Gastrocnemius medialis (tissue), 4 donors: ENCODE results near the gene ENC1. TPM values are rescaled to one million over a fixed set of nuclear protein-coding genes. Genes with fewer than 3 reads are reported as not detected.

Experiments
- ATAC-seq, 2 donors: fragments of 150-250 bp; one replicate each; pipeline ENCODE4 v1.9.1; 2016
- DNase-seq, 2 donors: peaks; one replicate each; pipeline ENCODE4 v3.0.0-alpha.2; 2019
- H3K27ac ChIP-seq, 4 donors: fragments of 200-600 bp; sonication (generic); 1 replicate in 1 of 4; 2 replicates in 3 of 4; pipeline ENCODE4 v1.5.1; 2016 to 2018; ENCODE audit warnings: mild to moderate bottlenecking in 2 of 4, moderate library complexity in 1 of 4
- H3K27me3 ChIP-seq, 3 donors: fragments of 200-600 bp; sonication (generic) in 2 of 3; 1 replicate in 1 of 3; 2 replicates in 2 of 3; pipeline versions ENCODE4 v1.5.1 to v1.6.0; 2016 to 2019; ENCODE audit warnings: mild to moderate bottlenecking in 1 of 3, moderate library complexity in 1 of 3
- H3K36me3 ChIP-seq, 2 donors: fragments of 200-600 bp; sonication (generic) in 1 of 2; one replicate each; pipeline ENCODE4 v1.5.1; 2017 to 2018
- H3K4me1 ChIP-seq, 2 donors: fragments of 200-600 bp; sonication (generic) in 1 of 2; one replicate each; pipeline ENCODE4 v1.5.1; 2016 to 2017; ENCODE audit warnings: mild to moderate bottlenecking in 2 of 2
- H3K4me3 ChIP-seq, 4 donors: fragments of 200-600 bp; sonication (generic) in 3 of 4; 1 replicate in 1 of 4; 2 replicates in 3 of 4; pipeline ENCODE4 v1.5.1; 2016 to 2019; ENCODE audit warnings: mild to moderate bottlenecking in 2 of 4
- H3K9me3 ChIP-seq, 3 donors: fragments of 200-600 bp; sonication (generic) in 2 of 3; 1 replicate in 1 of 3; 2 replicates in 2 of 3; pipeline ENCODE4 v1.5.1; 2016 to 2019
- CTCF ChIP-seq, 5 experiments: fragments of 450-650 bp in 3 of 5; fragments of 200-600 bp in 2 of 5; sonication (generic) in 2 of 5; IDR thresholded peaks in 4 of 5; conservative IDR thresholded peaks in 1 of 5; 1 replicate in 4 of 5; 2 replicates in 1 of 5; pipeline ENCODE4 v1.5.1; 2016 to 2019; ENCODE audit warnings: antibody characterized with exemption in 5 of 5, mild to moderate bottlenecking in 3 of 5, moderate library complexity in 3 of 5
- POLR2A ChIP-seq, 2 donors: fragments of 450-650 bp; IDR thresholded peaks; one replicate each; pipeline ENCODE4 v1.6.1; 2017; ENCODE audit warnings: antibody characterized with exemption in 2 of 2, mild to moderate bottlenecking in 2 of 2, moderate library complexity in 2 of 2
- in situ Hi-C, 4 donors: fragments of 200-750 bp; cut with MboI; loops; one replicate each; pipeline versions ENCODE4 v1.15.0 to v1.8.0; 2017; ENCODE audit warnings: low sequenced_read_pairs in 4 of 4
- intact Hi-C: fragments of 100-400 bp; cut with DNase I; formaldehyde crosslinking; loops from one replicate; pipeline ENCODE4 v1.15.1; 2023; ENCODE audit warnings: low total_unique reads
- total RNA-seq, 4 donors: library from RNA; depleted of rRNA; stranded (reverse); fragments of >200 nt; gene quantifications; one replicate each; pipeline versions ENCODE4 v1.1.0 to v1.2.3, GENCODE V29; 2016

ENC1 gene
- total RNA-seq, 4 donors from 2014 or later, result 2.2 to 3.4 (median 2.5) TPM

GRCh38 chr5:74603376-74603775 lies 37.2 kb downstream of the ENC1 start:
- H3K36me3 ChIP-seq, result no peaks in the 10 kb centered on the region
- H3K27ac ChIP-seq, result no peak overlapping the region
- no peak overlapping the region for H3K4me3 ChIP-seq
- intact Hi-C loops (no loop called here), in situ Hi-C loops (no loop called here)
- no peak for TF ChIP-seq CTCF (IDR thresholded peaks at IDR 0.05 in 4 of 5, conservative IDR thresholded peaks at IDR 0.05 in 1 of 5)
- no peak for TF ChIP-seq POLR2A (IDR thresholded peaks at IDR 0.05)
- no peaks in the 10 kb centered on the region for H3K4me1 ChIP-seq
- no peaks in the 10 kb centered on the region for H3K9me3 ChIP-seq
- ATAC-seq (no peak), DNase-seq (no peak)
- no peaks in the 10 kb centered on the region for H3K27me3 ChIP-seq

GRCh38 chr5:74599148-74599547 lies 41.4 kb downstream of the ENC1 start:
- H3K27me3 ChIP-seq, result no peaks in the 10 kb centered on the region
- no peaks in the 10 kb centered on the region for H3K4me1 ChIP-seq
- no peak for ATAC-seq
- DNase-seq, result no peak
- no peak for TF ChIP-seq POLR2A (IDR thresholded peaks at IDR 0.05)
- TF ChIP-seq CTCF (IDR thresholded peaks at IDR 0.05 in 4 of 5, conservative IDR thresholded peaks at IDR 0.05 in 1 of 5), result no peak
- no peaks in the 10 kb centered on the region for H3K9me3 ChIP-seq
- no peaks in the 10 kb centered on the region for H3K36me3 ChIP-seq
- H3K4me3 ChIP-seq, result no peak overlapping the region
- H3K27ac ChIP-seq, result no peak overlapping the region
- in situ Hi-C loops (no loop called here), intact Hi-C loops (no loop called here)

GRCh38 chr5:74598731-74599130 lies 41.8 kb downstream of the ENC1 start:
- intact Hi-C loops, result no loop called here
- no peaks in the 10 kb centered on the region for H3K36me3 ChIP-seq
- no peak for DNase-seq
- no peak for TF ChIP-seq POLR2A (IDR thresholded peaks at IDR 0.05)
- no peak for TF ChIP-seq CTCF (IDR thresholded peaks at IDR 0.05 in 4 of 5, conservative IDR thresholded peaks at IDR 0.05 in 1 of 5)
- H3K27ac ChIP-seq, result no peak overlapping the region
- H3K27me3 ChIP-seq, result no peaks in the 10 kb centered on the region
- in situ Hi-C loops, result no loop called here
- no peak for ATAC-seq
- no peak overlapping the region for H3K4me3 ChIP-seq
- H3K9me3 ChIP-seq, result no peaks in the 10 kb centered on the region
- H3K4me1 ChIP-seq, result no peaks in the 10 kb centered on the region

GRCh38 chr5:74596927-74597326 lies 43.6 kb downstream of the ENC1 start:
- Histone ChIP-seq H3K27ac (no peak overlapping the region), H3K4me3 (no peak overlapping the region)
- TF ChIP-seq CTCF (IDR thresholded peaks at IDR 0.05 in 4 of 5, conservative IDR thresholded peaks at IDR 0.05 in 1 of 5) (no peak), POLR2A (IDR thresholded peaks at IDR 0.05) (no peak)

More at GRCh38 chr5:74596927-74597326, 43.6 kb downstream of the ENC1 start:
- no peaks in the 10 kb centered on the region for H3K36me3 ChIP-seq
- no peaks in the 10 kb centered on the region for H3K9me3 ChIP-seq
- DNase-seq, result no peak
- ATAC-seq, result no peak
- intact Hi-C loops, result no loop called here
- H3K27me3 ChIP-seq, result no peaks in the 10 kb centered on the region
- in situ Hi-C loops, result no loop called here
- no peaks in the 10 kb centered on the region for H3K4me1 ChIP-seq
